Measurements from ENCODE around the gene TRPC3.

TRPC3 gene

GRCh38 chr4:121908346-121908745 is 43.5 kb downstream of the TRPC3 start:
- Histone ChIP-seq H3K27me3 (ENCODE audit: low read depth, low read length) (no peaks in the 10 kb centered on the region), H3K4me3 (ENCODE audit: low read depth in 1 of 2, low read length in 2 of 2) (no peak overlapping the region), H3K4me1 (ENCODE audit: control insufficient read depth in 1 of 2, insufficient read depth in 2 of 2, low read length in 2 of 2) (no peaks in the 10 kb centered on the region), H3K36me3 (ENCODE audit: control insufficient read depth in 1 of 2, insufficient read depth in 2 of 2, low read length in 2 of 2) (no peaks in the 10 kb centered on the region), H3K27ac (ENCODE audit: low read length) (no peak overlapping the region), H3K9me3 (ENCODE audit: control insufficient read depth in 1 of 2, low read length in 2 of 2) (no peaks in the 10 kb centered on the region)

- no peaks in the 10 kb centered on the region for H3K36me3 ChIP-seq (ENCODE audit: control insufficient read depth in 1 of 2, insufficient read depth in 2 of 2, low read length in 2 of 2)
Measured at GRCh38 chr4:121900132-121900983, 51.5 kb downstream of the TRPC3 start.

GRCh38 chr4:121898150-121898549 is 53.7 kb downstream of the TRPC3 start:
- Histone ChIP-seq H3K27me3 (ENCODE audit: low read depth, low read length) (no peaks in the 10 kb centered on the region), H3K36me3 (ENCODE audit: control insufficient read depth in 1 of 2, insufficient read depth in 2 of 2, low read length in 2 of 2) (no peaks in the 10 kb centered on the region), H3K9me3 (ENCODE audit: control insufficient read depth in 1 of 2, low read length in 2 of 2) (no peaks in the 10 kb centered on the region), H3K4me1 (ENCODE audit: control insufficient read depth in 1 of 2, insufficient read depth in 2 of 2, low read length in 2 of 2) (no peaks in the 10 kb centered on the region), H3K4me3 (ENCODE audit: low read depth in 1 of 2, low read length in 2 of 2) (no peak overlapping the region), H3K27ac (ENCODE audit: low read length) (no peak overlapping the region)

More at GRCh38 chr4:121900132-121900983, 51.5 kb downstream of the TRPC3 start:
- no peak overlapping the region for H3K4me3 ChIP-seq (ENCODE audit: low read depth in 1 of 2, low read length in 2 of 2)
- H3K27me3 ChIP-seq (ENCODE audit: low read depth, low read length) = no peaks in the 10 kb centered on the region
- no peaks in the 10 kb centered on the region for H3K9me3 ChIP-seq (ENCODE audit: control insufficient read depth in 1 of 2, low read length in 2 of 2)
- H3K27ac ChIP-seq (ENCODE audit: low read length) = no peak overlapping the region
- no peaks in the 10 kb centered on the region for H3K4me1 ChIP-seq (ENCODE audit: control insufficient read depth in 1 of 2, insufficient read depth in 2 of 2, low read length in 2 of 2)

GRCh38 chr4:121888134-121888533 is 63.7 kb downstream of the TRPC3 start:
- no peaks in the 10 kb centered on the region for H3K9me3 ChIP-seq (ENCODE audit: control insufficient read depth in 1 of 2, low read length in 2 of 2)
- no peak overlapping the region for H3K4me3 ChIP-seq (ENCODE audit: low read depth in 1 of 2, low read length in 2 of 2)
- H3K36me3 ChIP-seq (ENCODE audit: control insufficient read depth in 1 of 2, insufficient read depth in 2 of 2, low read length in 2 of 2) = no peaks in the 10 kb centered on the region
- no peaks in the 10 kb centered on the region for H3K4me1 ChIP-seq (ENCODE audit: control insufficient read depth in 1 of 2, insufficient read depth in 2 of 2, low read length in 2 of 2)
- H3K27me3 ChIP-seq (ENCODE audit: low read depth, low read length) = peaks cover 3% of the 10 kb centered on the region
- no peak overlapping the region for H3K27ac ChIP-seq (ENCODE audit: low read length)

- no peaks in the 10 kb centered on the region for H3K9me3 ChIP-seq (ENCODE audit: control insufficient read depth in 1 of 2, low read length in 2 of 2)
Measured at GRCh38 chr4:121885115-121885514, 66.7 kb downstream of the TRPC3 start.

GRCh38 chr4:121881158-121881557 is 70.7 kb downstream of the TRPC3 start:
- no peak overlapping the region for H3K4me3 ChIP-seq (ENCODE audit: low read depth in 1 of 2, low read length in 2 of 2)
- no peaks in the 10 kb centered on the region for H3K27me3 ChIP-seq (ENCODE audit: low read depth, low read length)
- no peaks in the 10 kb centered on the region for H3K36me3 ChIP-seq (ENCODE audit: control insufficient read depth in 1 of 2, insufficient read depth in 2 of 2, low read length in 2 of 2)
- no peak overlapping the region for H3K27ac ChIP-seq (ENCODE audit: low read length)
- no peaks in the 10 kb centered on the region for H3K9me3 ChIP-seq (ENCODE audit: control insufficient read depth in 1 of 2, low read length in 2 of 2)
- no peaks in the 10 kb centered on the region for H3K4me1 ChIP-seq (ENCODE audit: control insufficient read depth in 1 of 2, insufficient read depth in 2 of 2, low read length in 2 of 2)

More at GRCh38 chr4:121885115-121885514, 66.7 kb downstream of the TRPC3 start:
- no peak overlapping the region for H3K4me3 ChIP-seq (ENCODE audit: low read depth in 1 of 2, low read length in 2 of 2)
- no peak overlapping the region for H3K27ac ChIP-seq (ENCODE audit: low read length)
- no peaks in the 10 kb centered on the region for H3K36me3 ChIP-seq (ENCODE audit: control insufficient read depth in 1 of 2, insufficient read depth in 2 of 2, low read length in 2 of 2)
- no peaks in the 10 kb centered on the region for H3K4me1 ChIP-seq (ENCODE audit: control insufficient read depth in 1 of 2, insufficient read depth in 2 of 2, low read length in 2 of 2)
- peaks cover 3% of the 10 kb centered on the region for H3K27me3 ChIP-seq (ENCODE audit: low read depth, low read length)

GRCh38 chr4:121879135-121879534 is 72.7 kb downstream of the TRPC3 start:
- no peak overlapping the region for H3K4me3 ChIP-seq (ENCODE audit: low read depth in 1 of 2, low read length in 2 of 2)
- no peaks in the 10 kb centered on the region for H3K4me1 ChIP-seq (ENCODE audit: control insufficient read depth in 1 of 2, insufficient read depth in 2 of 2, low read length in 2 of 2)
- H3K36me3 ChIP-seq (ENCODE audit: control insufficient read depth in 1 of 2, insufficient read depth in 2 of 2, low read length in 2 of 2) = no peaks in the 10 kb centered on the region
- H3K27me3 ChIP-seq (ENCODE audit: low read depth, low read length) = no peaks in the 10 kb centered on the region
- H3K9me3 ChIP-seq (ENCODE audit: control insufficient read depth in 1 of 2, low read length in 2 of 2) = no peaks in the 10 kb centered on the region
- no peak overlapping the region for H3K27ac ChIP-seq (ENCODE audit: low read length)

- H3K4me3 ChIP-seq (ENCODE audit: low read depth in 1 of 2, low read length in 2 of 2) = no peak overlapping the region
- no peaks in the 10 kb centered on the region for H3K4me1 ChIP-seq (ENCODE audit: control insufficient read depth in 1 of 2, insufficient read depth in 2 of 2, low read length in 2 of 2)
- no peaks in the 10 kb centered on the region for H3K27me3 ChIP-seq (ENCODE audit: low read depth, low read length)
- H3K9me3 ChIP-seq (ENCODE audit: control insufficient read depth in 1 of 2, low read length in 2 of 2) = no peaks in the 10 kb centered on the region
- H3K36me3 ChIP-seq (ENCODE audit: control insufficient read depth in 1 of 2, insufficient read depth in 2 of 2, low read length in 2 of 2) = no peaks in the 10 kb centered on the region
- no peak overlapping the region for H3K27ac ChIP-seq (ENCODE audit: low read length)
Measured at GRCh38 chr4:121877041-121877773, 74.7 kb downstream of the TRPC3 start.

GRCh38 chr4:121876070-121876469 is 75.8 kb downstream of the TRPC3 start:
- Histone ChIP-seq H3K4me3 (ENCODE audit: low read depth in 1 of 2, low read length in 2 of 2) (no peak overlapping the region), H3K9me3 (ENCODE audit: control insufficient read depth in 1 of 2, low read length in 2 of 2) (no peaks in the 10 kb centered on the region), H3K27ac (ENCODE audit: low read length) (no peak overlapping the region), H3K4me1 (ENCODE audit: control insufficient read depth in 1 of 2, insufficient read depth in 2 of 2, low read length in 2 of 2) (no peaks in the 10 kb centered on the region), H3K27me3 (ENCODE audit: low read depth, low read length) (no peaks in the 10 kb centered on the region), H3K36me3 (ENCODE audit: control insufficient read depth in 1 of 2, insufficient read depth in 2 of 2, low read length in 2 of 2) (no peaks in the 10 kb centered on the region)

GRCh38 chr4:121875652-121876051 is 76.2 kb downstream of the TRPC3 start:
- H3K9me3 ChIP-seq (ENCODE audit: control insufficient read depth in 1 of 2, low read length in 2 of 2) = no peaks in the 10 kb centered on the region
- no peaks in the 10 kb centered on the region for H3K36me3 ChIP-seq (ENCODE audit: control insufficient read depth in 1 of 2, insufficient read depth in 2 of 2, low read length in 2 of 2)
- no peaks in the 10 kb centered on the region for H3K4me1 ChIP-seq (ENCODE audit: control insufficient read depth in 1 of 2, insufficient read depth in 2 of 2, low read length in 2 of 2)
- H3K4me3 ChIP-seq (ENCODE audit: low read depth in 1 of 2, low read length in 2 of 2) = no peak overlapping the region
- H3K27ac ChIP-seq (ENCODE audit: low read length) = no peak overlapping the region
- H3K27me3 ChIP-seq (ENCODE audit: low read depth, low read length) = no peaks in the 10 kb centered on the region

- no peak overlapping the region for H3K27ac ChIP-seq (ENCODE audit: low read length)
Measured at GRCh38 chr4:121873604-121874003, 78.3 kb downstream of the TRPC3 start.

More at GRCh38 chr4:121873604-121874003, 78.3 kb downstream of the TRPC3 start:
- H3K27me3 ChIP-seq (ENCODE audit: low read depth, low read length) = no peaks in the 10 kb centered on the region
- H3K36me3 ChIP-seq (ENCODE audit: control insufficient read depth in 1 of 2, insufficient read depth in 2 of 2, low read length in 2 of 2) = no peaks in the 10 kb centered on the region
- H3K4me1 ChIP-seq (ENCODE audit: control insufficient read depth in 1 of 2, insufficient read depth in 2 of 2, low read length in 2 of 2) = peaks cover 6 to 7% of the 10 kb centered on the region in 2 donors
- H3K9me3 ChIP-seq (ENCODE audit: control insufficient read depth in 1 of 2, low read length in 2 of 2) = no peaks in the 10 kb centered on the region
- no peak overlapping the region for H3K4me3 ChIP-seq (ENCODE audit: low read depth in 1 of 2, low read length in 2 of 2)

Measured in muscle layer of duodenum (tissue), 2 donors.